GM12801 (cell line): ENCODE measurements around the gene EXTL1.

Experiments used
- TF ChIP-seq, protein P1 (sequence below): IDR thresholded peaks from one replicate; pipeline ENCODE4 v1.5.1; 2011; ENCODE audit warnings: control low read depth; ENCODE audit not compliant: insufficient read length; ENCODE audit errors: extremely low read depth

The EXTL1 gene, protein sequence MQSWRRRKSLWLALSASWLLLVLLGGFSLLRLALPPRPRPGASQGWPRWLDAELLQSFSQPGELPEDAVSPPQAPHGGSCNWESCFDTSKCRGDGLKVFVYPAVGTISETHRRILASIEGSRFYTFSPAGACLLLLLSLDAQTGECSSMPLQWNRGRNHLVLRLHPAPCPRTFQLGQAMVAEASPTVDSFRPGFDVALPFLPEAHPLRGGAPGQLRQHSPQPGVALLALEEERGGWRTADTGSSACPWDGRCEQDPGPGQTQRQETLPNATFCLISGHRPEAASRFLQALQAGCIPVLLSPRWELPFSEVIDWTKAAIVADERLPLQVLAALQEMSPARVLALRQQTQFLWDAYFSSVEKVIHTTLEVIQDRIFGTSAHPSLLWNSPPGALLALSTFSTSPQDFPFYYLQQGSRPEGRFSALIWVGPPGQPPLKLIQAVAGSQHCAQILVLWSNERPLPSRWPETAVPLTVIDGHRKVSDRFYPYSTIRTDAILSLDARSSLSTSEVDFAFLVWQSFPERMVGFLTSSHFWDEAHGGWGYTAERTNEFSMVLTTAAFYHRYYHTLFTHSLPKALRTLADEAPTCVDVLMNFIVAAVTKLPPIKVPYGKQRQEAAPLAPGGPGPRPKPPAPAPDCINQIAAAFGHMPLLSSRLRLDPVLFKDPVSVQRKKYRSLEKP

DNA sequence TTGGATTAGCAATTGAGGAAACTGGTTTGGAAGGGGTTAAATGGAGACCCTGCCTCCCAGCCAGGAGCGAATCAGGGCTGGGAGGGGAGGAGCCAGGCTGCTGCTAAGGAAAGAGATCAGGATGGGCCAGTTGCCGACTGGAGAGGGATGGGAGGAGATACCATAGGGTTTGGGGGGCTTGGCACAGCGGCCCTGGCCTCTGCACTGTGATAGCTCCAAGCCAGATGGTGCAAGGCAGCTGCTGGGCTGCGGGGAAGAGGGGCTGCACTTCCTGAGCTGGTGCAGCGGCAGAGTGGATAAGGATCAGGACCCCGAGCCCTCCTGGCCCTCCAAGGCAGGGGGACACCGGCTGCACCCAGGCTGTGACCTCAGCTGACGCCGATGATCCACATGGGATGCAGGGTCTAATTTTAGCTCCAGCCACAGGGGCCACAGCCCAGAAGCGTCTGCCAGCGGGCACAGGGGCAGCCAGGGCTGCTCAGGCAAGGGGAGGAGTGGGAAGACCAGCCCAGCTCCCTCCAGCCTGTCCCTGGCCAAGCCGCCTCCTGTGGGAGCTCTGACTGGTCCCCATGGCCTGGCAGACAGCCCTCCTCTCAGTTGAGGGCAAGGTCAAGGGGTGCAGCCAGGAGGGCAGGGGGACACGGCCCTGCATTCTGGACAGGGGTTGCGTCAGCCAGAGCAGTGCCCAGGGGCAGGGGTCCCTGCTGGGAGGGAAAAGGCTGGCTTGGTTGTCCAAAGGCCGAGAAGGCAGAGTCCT lies at the start of gene EXTL1:
Gene EXTL1 (plus strand): TSS at position 129 of the 757 bp plus-strand sequence. CDS start 872 bp downstream, outside the sequence.
- TF ChIP-seq, protein P1, sequence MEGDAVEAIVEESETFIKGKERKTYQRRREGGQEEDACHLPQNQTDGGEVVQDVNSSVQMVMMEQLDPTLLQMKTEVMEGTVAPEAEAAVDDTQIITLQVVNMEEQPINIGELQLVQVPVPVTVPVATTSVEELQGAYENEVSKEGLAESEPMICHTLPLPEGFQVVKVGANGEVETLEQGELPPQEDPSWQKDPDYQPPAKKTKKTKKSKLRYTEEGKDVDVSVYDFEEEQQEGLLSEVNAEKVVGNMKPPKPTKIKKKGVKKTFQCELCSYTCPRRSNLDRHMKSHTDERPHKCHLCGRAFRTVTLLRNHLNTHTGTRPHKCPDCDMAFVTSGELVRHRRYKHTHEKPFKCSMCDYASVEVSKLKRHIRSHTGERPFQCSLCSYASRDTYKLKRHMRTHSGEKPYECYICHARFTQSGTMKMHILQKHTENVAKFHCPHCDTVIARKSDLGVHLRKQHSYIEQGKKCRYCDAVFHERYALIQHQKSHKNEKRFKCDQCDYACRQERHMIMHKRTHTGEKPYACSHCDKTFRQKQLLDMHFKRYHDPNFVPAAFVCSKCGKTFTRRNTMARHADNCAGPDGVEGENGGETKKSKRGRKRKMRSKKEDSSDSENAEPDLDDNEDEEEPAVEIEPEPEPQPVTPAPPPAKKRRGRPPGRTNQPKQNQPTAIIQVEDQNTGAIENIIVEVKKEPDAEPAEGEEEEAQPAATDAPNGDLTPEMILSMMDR = no peak

DNA sequence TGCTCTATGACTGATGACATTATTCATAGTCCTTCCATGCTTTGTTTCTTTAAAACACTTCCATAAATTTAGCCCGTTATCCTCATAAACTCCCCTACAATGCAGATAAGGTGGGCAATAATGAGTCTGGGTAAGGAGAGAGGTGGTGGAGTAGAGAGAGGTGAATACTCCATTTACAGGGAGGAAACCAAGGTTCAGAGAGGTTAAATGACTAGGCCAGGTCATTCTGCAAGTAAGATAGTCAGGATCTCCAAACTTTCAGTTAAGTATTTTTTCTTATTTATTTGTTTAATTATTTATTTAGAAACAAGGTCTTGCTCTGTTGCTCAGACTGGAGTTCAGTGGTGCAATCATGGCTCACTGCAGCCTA lies 49.8 kb upstream of the EXTL1 start:
- TF ChIP-seq, protein P1 = no peak

GRCh38 chr1:25973610-25974321 lies 47.8 kb upstream of the EXTL1 start:
- TF ChIP-seq, protein P1 = no peak

- TF ChIP-seq, protein P1 = no peak
These were observed 43.8 kb upstream of the EXTL1 start for GRCh38 chr1:25977801-25978200.

DNA sequence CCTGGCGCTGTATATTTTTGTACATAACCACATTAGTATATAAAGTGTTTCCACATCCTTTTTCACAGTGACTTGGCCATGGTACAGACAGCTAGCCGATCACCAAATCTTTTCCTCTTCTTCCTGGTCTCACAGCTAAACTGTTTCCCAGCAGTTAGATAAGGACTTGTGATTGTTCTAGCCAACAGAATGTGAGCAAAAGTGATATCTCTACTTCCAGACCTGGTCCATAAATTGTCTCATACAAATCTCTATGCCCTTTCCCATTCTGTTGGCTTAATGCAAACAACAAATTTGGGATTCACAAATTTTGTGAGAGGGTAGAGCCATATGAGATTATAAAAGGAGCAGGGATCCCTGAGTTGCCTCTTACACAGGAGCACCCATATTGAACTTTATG lies 43.2 kb upstream of the EXTL1 start:
- TF ChIP-seq, protein P1 = no peak

DNA sequence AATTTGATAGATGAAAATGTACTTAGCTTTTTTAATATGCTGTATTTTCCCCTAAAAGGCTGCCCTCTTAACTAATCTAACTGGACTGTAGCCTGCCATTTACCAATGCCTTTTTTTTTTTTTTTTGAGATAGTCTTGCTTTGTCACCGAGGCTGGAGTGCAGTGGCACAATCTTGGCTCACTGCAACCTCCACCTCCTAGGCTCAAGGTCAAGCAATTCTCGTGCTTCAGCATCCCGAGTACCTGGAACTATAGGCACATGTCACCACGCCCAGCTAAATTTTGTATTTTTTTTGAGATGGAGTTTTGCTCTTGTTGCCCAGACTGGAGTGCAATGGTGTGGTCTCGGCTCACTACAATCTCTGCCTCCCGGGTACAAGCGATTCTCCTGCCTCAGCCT lies 42.4 kb upstream of the EXTL1 start:
- TF ChIP-seq, protein P1 = no peak
